Fibroblast of the aortic adventitia (primary cell): ENCODE measurements around the gene ARMC5. TPM values are rescaled to one million over a fixed set of nuclear protein-coding genes. Genes with fewer than 3 reads are reported as not detected.

Experiments used
- DNase-seq: peaks from one replicate; pipeline ENCODE4 v3.0.0-alpha.2; 2010; ENCODE audit warnings: low read depth
- H3K4me3 ChIP-seq: 2 replicates; pipeline ENCODE4 v1.5.1; 2011; ENCODE audit warnings: low read depth, mild to moderate bottlenecking, control low read depth, low read length, moderate library complexity
- CTCF ChIP-seq: IDR thresholded peaks from 2 replicates; pipeline ENCODE4 v1.5.1; 2011; ENCODE audit warnings: mild to moderate bottlenecking, low read length, control low read depth, inconsistent platforms; ENCODE audit not compliant: insufficient read depth
- total RNA-seq: library from RNA; depleted of rRNA; stranded (reverse); fragments of >200 nt; gene quantifications from 2 replicates; pipeline ENCODE4 v1.2.3, GENCODE V29; 2012; ENCODE audit warnings: low replicate concordance

ARMC5 gene
- total RNA-seq, 1 donor: 7.4 TPM

GRCh38 chr16:31461921-31462804 lies 2.9 kb downstream of the ARMC5 start:
- DNase-seq: no peak
- no peak overlapping the region for H3K4me3 ChIP-seq
- TF ChIP-seq CTCF: no peak

GRCh38 chr16:31464348-31464769 lies 5.1 kb downstream of the ARMC5 start:
- DNase-seq: no peak
- TF ChIP-seq CTCF: no peak
- H3K4me3 ChIP-seq: no peak overlapping the region

DNA sequence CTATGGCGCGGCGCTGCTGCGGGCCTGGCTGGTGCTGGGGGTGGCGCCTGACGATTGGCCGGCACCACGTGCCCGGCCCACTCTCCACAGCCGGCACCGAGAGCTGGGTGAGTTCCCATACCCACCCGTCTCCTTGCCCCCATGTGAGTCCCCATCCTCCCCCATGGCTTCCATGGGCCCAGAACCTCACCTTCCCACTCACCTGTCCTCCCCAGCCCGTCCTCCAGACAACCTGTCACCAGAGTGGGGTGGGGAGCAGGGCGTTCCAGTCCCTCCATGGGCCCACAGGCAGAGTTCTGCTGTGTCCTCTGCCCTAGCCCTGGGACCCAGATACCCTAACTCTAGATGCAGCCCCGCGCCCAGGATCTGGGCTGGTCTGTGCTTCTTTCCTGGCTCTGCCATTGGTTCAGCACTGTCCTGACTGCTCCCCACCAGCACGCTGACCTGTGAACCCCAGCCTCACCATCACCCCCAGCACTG lies 5.5 kb downstream of the ARMC5 start:
- DNase-seq: no peak
- no peak overlapping the region for H3K4me3 ChIP-seq
- TF ChIP-seq CTCF: no peak

GRCh38 chr16:31465788-31466370 lies 6.6 kb downstream of the ARMC5 start:
- no peak overlapping the region for H3K4me3 ChIP-seq
- TF ChIP-seq CTCF: no peak
- no peak for DNase-seq

DNA sequence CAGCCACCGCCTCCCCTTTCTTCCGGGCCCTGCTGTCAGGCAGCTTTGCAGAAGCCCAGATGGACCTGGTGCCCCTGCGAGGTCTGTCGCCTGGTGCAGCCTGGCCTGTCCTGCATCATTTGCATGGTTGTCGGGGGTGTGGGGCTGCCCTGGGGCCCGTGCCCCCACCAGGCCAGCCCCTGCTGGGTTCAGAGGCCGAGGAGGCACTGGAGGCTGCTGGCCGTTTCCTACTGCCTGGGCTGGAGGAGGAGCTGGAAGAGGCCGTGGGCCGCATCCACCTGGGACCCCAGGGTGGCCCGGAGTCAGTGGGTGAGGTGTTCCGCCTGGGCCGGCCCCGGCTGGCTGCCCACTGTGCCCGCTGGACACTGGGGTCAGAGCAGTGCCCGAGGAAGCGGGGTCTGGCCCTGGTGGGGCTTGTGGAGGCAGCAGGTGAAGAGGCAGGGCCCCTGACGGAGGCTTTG lies 7.1 kb downstream of the ARMC5 start:
- no peak for DNase-seq
- no peak for TF ChIP-seq CTCF
- H3K4me3 ChIP-seq: no peak overlapping the region

GRCh38 chr16:31467151-31467773 lies 8.0 kb downstream of the ARMC5 start:
- DNase-seq: no peak
- no peak overlapping the region for H3K4me3 ChIP-seq
- no peak for TF ChIP-seq CTCF
